A549 (cell line): Measurements from ENCODE around the gene CDH7. TPM values are rescaled to one million over a fixed set of nuclear protein-coding genes. Genes with fewer than 3 reads are reported as not detected.

Experiments used
- ATAC-seq, 2 experiments: fragments of 200-7000 bp in 1 of 2; fragments of >200 bp in 1 of 2; cut with Nextera tagmentation in 1 of 2; cut with Tn5 transposase in 1 of 2; 3 replicates each; pipeline versions ENCODE4 v1.8.0 to v1.9.1; 2018 to 2020; ENCODE audit warnings: mild to moderate bottlenecking in 1 of 2, moderate library complexity in 1 of 2
- CTCF ChIA-PET: fragments of 300-600 bp; sonication (Branson Sonifier 250); formaldehyde crosslinking; extraction: SDS; loops from one replicate; lab custom pipeline; 2021; ENCODE audit warnings: antibody characterized with exemption, inconsistent platforms; lab: Yijun Ruan, JAX
- POLR2A ChIA-PET: fragments of 350-600 bp; formaldehyde crosslinking; extraction: SDS; loops from one replicate; lab custom pipeline; 2021; ENCODE audit warnings: antibody characterized with exemption, inconsistent platforms; lab: Yijun Ruan, JAX
- DNase-seq, 2 experiments: peaks; one replicate each; pipeline versions ENCODE4 v3.0.0 to v3.0.0-alpha.2; 2011 to 2016; ENCODE audit warnings: low read depth in 1 of 2, low spot score in 1 of 2
- FAIRE-seq: peaks from 2 replicates; lab custom pipeline; 2011; peaks lifted over from hg19 to GRCh38; lab: Jason Lieb, UNC
- H3K27ac ChIP-seq, 2 experiments: fragments of >200 bp; sonication (Bioruptor Twin); formaldehyde crosslinking; 3 replicates each; pipeline ENCODE4 v1.5.1; 2016 to 2017
- H3K4me1 ChIP-seq: fragments of >200 bp; sonication (Bioruptor Twin); formaldehyde crosslinking; 3 replicates; pipeline ENCODE4 v1.6.1; 2016
- H3K4me2 ChIP-seq: fragments of >200 bp; sonication (Bioruptor Twin); formaldehyde crosslinking; 3 replicates; pipeline ENCODE4 v1.6.1; 2016
- H3K4me3 ChIP-seq: fragments of >200 bp; sonication (Bioruptor Twin); formaldehyde crosslinking; 3 replicates; pipeline ENCODE4 v1.5.1; 2016
- H3K9me3 ChIP-seq: fragments of >200 bp; sonication (Bioruptor Twin); formaldehyde crosslinking; 3 replicates; pipeline ENCODE4 v1.6.1; 2016
- CBX8 ChIP-seq: fragments of 200-600 bp; sonication (generic); IDR thresholded peaks from 2 replicates; pipeline ENCODE4 v1.6.1; 2016
- FOSB ChIP-seq: fragments of 250-450 bp; sonication (Bioruptor Pico); IDR thresholded peaks from 2 replicates; pipeline ENCODE4 v1.5.0; 2020; ENCODE audit warnings: mild to moderate bottlenecking, moderate library complexity
- FOSL2 ChIP-seq, 2 experiments: fragments of 450-650 bp in 1 of 2; fragments of >200 bp in 1 of 2; sonication (Bioruptor Twin) in 1 of 2; formaldehyde crosslinking; IDR thresholded peaks; 2 replicates each; pipeline versions ENCODE4 v1.5.0 to v1.6.1; 2016 to 2020; ENCODE audit warnings: mild to moderate bottlenecking in 1 of 2, moderate library complexity in 1 of 2
- GATA3 ChIP-seq: IDR thresholded peaks from 2 replicates; pipeline ENCODE4 v1.6.1; 2012; ENCODE audit warnings: borderline replicate concordance
- HOXB5 ChIP-seq: fragments of 250-450 bp; sonication (Bioruptor Pico); IDR thresholded peaks from 2 replicates; pipeline ENCODE4 v1.5.0; 2020; ENCODE audit warnings: mild to moderate bottlenecking, moderate library complexity
- JUN ChIP-seq, 2 experiments: fragments of >200 bp; sonication (Bioruptor Twin); formaldehyde crosslinking; IDR thresholded peaks; 2 replicates in 1 of 2; 3 replicates in 1 of 2; pipeline ENCODE4 v1.6.1; 2016 to 2017
- JUNB ChIP-seq: fragments of >200 bp; sonication (Bioruptor Twin); formaldehyde crosslinking; IDR thresholded peaks from 2 replicates; pipeline ENCODE4 v1.6.1; 2016
- KDM5A ChIP-seq: fragments of 200-600 bp; sonication (generic); IDR thresholded peaks from 2 replicates; pipeline ENCODE4 v1.6.1; 2016; ENCODE audit warnings: antibody characterized with exemption, mild to moderate bottlenecking
- MAZ ChIP-seq: fragments of 150-350 bp; IDR thresholded peaks from 2 replicates; pipeline ENCODE4 v1.6.1; 2014; ENCODE audit warnings: antibody characterized with exemption, low read depth, low read length, borderline replicate concordance
- POLR2AphosphoS2 ChIP-seq: conservative IDR thresholded peaks from 2 replicates; pipeline ENCODE4 v1.6.1; 2012; ENCODE audit warnings: low read length, improper control_type of control experiment, inconsistent platforms
- RAD21 ChIP-seq, 2 experiments: fragments of >200 bp in 1 of 2; sonication (Bioruptor Twin) in 1 of 2; formaldehyde crosslinking in 1 of 2; IDR thresholded peaks in 1 of 2; conservative IDR thresholded peaks in 1 of 2; 2 replicates in 1 of 2; 3 replicates in 1 of 2; pipeline ENCODE4 v1.6.1; 2012 to 2018; ENCODE audit warnings: inconsistent platforms in 1 of 2
- TFCP2L1 ChIP-seq: fragments of 250-450 bp; sonication (Bioruptor Pico); IDR thresholded peaks from 2 replicates; pipeline ENCODE4 v1.5.0; 2021; ENCODE audit warnings: mild to moderate bottlenecking
- ZC3H11A ChIP-seq: fragments of 450-650 bp; IDR thresholded peaks from 2 replicates; pipeline ENCODE4 v1.6.1; 2014; ENCODE audit warnings: antibody characterized with exemption, mild to moderate bottlenecking
- ZFP36 ChIP-seq: fragments of 450-650 bp; IDR thresholded peaks from 2 replicates; pipeline ENCODE4 v1.6.1; 2014; ENCODE audit warnings: borderline replicate concordance; ENCODE audit not compliant: partially characterized antibody
- WGBS: methylation state at CpG from one replicate; pipeline ENCODE4 v1.1.6; 2017; ENCODE audit errors: missing lambda C conversion rate; 5-methylcytosine and 5-hydroxymethylcytosine counted together
- polyA minus RNA-seq: library from RNA; depleted of rRNA, polyadenylated mRNA; stranded (reverse); fragments of >200 nt; gene quantifications from 2 replicates; pipeline ENCODE4 v1.2.3, GENCODE V29; 2011; rRNA and poly(A)+ RNA removed
- polyA plus RNA-seq, 4 experiments: library from polyadenylated mRNA; depleted of rRNA in 3 of 4; stranded (reverse); fragments of >200 nt; fragmentation: RNase III in 1 of 4; extraction: RNeasy Plus Mini Kit Qiagen cat#74134 plus additional on column Dnase treatment in 1 of 4; gene quantifications; 2 replicates in 3 of 4; 3 replicates in 1 of 4; pipeline ENCODE4 v1.2.3, GENCODE V29; 2011 to 2017
- TF ChIP-seq, protein P1 (sequence below): fragments of >200 bp; sonication (Bioruptor Twin); formaldehyde crosslinking; IDR thresholded peaks from 3 replicates; pipeline ENCODE4 v1.6.1; 2016
- TF ChIP-seq, protein P2 (sequence below): IDR thresholded peaks from 2 replicates; pipeline ENCODE4 v1.6.1; 2012
- TF ChIP-seq, protein P3 (sequence below): fragments of >200 bp; sonication (Bioruptor Twin); formaldehyde crosslinking; IDR thresholded peaks from 3 replicates; pipeline ENCODE4 v1.5.1; 2016
- TF ChIP-seq, protein P4 (sequence below): fragments of >200 bp; sonication (Bioruptor Twin); formaldehyde crosslinking; IDR thresholded peaks from 2 replicates; pipeline ENCODE4 v1.6.1; 2016

The CDH7 gene, protein sequence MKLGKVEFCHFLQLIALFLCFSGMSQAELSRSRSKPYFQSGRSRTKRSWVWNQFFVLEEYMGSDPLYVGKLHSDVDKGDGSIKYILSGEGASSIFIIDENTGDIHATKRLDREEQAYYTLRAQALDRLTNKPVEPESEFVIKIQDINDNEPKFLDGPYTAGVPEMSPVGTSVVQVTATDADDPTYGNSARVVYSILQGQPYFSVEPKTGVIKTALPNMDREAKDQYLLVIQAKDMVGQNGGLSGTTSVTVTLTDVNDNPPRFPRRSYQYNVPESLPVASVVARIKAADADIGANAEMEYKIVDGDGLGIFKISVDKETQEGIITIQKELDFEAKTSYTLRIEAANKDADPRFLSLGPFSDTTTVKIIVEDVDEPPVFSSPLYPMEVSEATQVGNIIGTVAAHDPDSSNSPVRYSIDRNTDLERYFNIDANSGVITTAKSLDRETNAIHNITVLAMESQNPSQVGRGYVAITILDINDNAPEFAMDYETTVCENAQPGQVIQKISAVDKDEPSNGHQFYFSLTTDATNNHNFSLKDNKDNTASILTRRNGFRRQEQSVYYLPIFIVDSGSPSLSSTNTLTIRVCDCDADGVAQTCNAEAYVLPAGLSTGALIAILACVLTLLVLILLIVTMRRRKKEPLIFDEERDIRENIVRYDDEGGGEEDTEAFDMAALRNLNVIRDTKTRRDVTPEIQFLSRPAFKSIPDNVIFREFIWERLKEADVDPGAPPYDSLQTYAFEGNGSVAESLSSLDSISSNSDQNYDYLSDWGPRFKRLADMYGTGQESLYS
- polyA plus RNA-seq (2011; rRNA removed) (0.05 and 0.08 TPM in 2 replicates), polyA plus RNA-seq (2017; fragmentation: RNase III; extraction: RNeasy Plus Mini Kit Qiagen cat#74134 plus additional on column Dnase treatment) (under 0.01 to 0.01 TPM (median 0.01 TPM) in 3 replicates), polyA minus RNA-seq (not detected in 2 replicates)
- polyA plus RNA-seq (2012; cell fraction: cytosol; rRNA removed): under 0.01 and 0.01 TPM in 2 replicates
- polyA plus RNA-seq (2012; cell fraction: nucleus; rRNA removed): not detected in 2 replicates

DNA sequence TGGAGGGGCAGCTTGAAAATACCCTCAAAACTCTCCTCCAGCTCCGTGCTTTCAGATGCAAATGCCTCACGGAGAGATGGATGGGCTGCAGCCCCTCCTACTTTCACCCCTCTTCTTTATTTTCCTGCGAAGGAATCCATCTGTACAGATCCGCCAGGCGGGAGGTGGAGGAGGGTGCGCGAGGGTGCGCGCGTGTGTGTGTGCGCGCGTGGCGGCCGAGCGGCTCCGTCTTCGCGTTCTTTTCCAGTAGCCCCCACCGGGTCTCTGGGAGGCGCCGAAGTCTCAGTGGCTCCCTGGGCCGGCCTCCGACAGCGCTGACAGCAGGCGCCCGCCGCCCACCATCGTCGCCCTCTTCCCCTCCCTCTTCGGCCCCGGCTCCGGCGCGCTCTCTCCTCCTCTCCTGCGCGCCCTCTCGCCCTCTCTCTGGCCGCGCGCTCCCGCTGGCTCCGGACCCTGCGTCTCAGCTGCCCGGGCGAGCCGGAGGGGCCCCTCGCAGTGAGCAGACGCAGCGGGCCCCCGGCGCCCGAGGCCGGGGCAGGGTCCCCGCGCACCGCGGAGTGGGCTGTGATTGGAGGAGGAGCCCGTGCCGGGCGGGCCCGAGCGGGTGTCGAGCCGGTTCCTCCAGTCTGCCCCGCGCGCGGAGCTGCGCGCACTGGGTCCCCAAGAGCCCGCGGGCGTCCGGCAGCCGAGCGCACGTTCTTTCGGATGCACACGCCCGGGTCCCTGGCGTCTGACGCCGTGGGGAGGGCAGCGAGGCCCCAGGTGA is at the start of gene CDH7:
Gene CDH7 (plus strand): TSS at position 624 of the 766 bp plus-strand sequence. CDS start 11,831 bp downstream, outside the sequence.
- H3K27ac ChIP-seq: no peak within 1 kb of the TSS
- peak within 1 kb of the TSS; percentile 67 for H3K4me2 ChIP-seq
- no peaks in the 10 kb centered on the region for H3K4me1 ChIP-seq
- 54% methylated on average over 39 of the region's 85 CpGs for WGBS
- peak within 1 kb of the TSS; percentile 38 for H3K4me3 ChIP-seq
- ATAC-seq (peak; percentile 39 to 68; a peak in 4 of 6 replicates), DNase-seq (no peak), FAIRE-seq (no peak)
- TF ChIP-seq, protein P1, sequence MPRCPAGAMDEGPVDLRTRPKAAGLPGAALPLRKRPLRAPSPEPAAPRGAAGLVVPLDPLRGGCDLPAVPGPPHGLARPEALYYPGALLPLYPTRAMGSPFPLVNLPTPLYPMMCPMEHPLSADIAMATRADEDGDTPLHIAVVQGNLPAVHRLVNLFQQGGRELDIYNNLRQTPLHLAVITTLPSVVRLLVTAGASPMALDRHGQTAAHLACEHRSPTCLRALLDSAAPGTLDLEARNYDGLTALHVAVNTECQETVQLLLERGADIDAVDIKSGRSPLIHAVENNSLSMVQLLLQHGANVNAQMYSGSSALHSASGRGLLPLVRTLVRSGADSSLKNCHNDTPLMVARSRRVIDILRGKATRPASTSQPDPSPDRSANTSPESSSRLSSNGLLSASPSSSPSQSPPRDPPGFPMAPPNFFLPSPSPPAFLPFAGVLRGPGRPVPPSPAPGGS: no peak
- TF ChIP-seq GATA3 (no peak), ZC3H11A (no peak), KDM5A (no peak), TFCP2L1 (CRISPR knock-in tag) (no peak), FOSB (no peak), JUN (IDR thresholded peaks at IDR 0.05) (no peak), CBX8 (no peak), FOSL2 (IDR thresholded peaks at IDR 0.05) (no peak), FOSL2 (CRISPR knock-in tag; IDR thresholded peaks at IDR 0.05) (no peak), MAZ (no peak), ZFP36 (no peak)
- TF ChIP-seq, protein P2, sequence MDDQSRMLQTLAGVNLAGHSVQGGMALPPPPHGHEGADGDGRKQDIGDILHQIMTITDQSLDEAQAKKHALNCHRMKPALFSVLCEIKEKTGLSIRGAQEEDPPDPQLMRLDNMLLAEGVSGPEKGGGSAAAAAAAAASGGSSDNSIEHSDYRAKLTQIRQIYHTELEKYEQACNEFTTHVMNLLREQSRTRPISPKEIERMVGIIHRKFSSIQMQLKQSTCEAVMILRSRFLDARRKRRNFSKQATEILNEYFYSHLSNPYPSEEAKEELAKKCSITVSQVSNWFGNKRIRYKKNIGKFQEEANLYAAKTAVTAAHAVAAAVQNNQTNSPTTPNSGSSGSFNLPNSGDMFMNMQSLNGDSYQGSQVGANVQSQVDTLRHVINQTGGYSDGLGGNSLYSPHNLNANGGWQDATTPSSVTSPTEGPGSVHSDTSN: no peak
- TF ChIP-seq, protein P3, sequence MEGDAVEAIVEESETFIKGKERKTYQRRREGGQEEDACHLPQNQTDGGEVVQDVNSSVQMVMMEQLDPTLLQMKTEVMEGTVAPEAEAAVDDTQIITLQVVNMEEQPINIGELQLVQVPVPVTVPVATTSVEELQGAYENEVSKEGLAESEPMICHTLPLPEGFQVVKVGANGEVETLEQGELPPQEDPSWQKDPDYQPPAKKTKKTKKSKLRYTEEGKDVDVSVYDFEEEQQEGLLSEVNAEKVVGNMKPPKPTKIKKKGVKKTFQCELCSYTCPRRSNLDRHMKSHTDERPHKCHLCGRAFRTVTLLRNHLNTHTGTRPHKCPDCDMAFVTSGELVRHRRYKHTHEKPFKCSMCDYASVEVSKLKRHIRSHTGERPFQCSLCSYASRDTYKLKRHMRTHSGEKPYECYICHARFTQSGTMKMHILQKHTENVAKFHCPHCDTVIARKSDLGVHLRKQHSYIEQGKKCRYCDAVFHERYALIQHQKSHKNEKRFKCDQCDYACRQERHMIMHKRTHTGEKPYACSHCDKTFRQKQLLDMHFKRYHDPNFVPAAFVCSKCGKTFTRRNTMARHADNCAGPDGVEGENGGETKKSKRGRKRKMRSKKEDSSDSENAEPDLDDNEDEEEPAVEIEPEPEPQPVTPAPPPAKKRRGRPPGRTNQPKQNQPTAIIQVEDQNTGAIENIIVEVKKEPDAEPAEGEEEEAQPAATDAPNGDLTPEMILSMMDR: no peak
- POLR2A ChIA-PET: no interaction called here
- no peaks in the 10 kb centered on the region for H3K9me3 ChIP-seq
- CTCF ChIA-PET: interaction anchor here (0.8 kb wide), 1 partner anchor 18 kb away, joined by 4 read pairs; no protein-coding TSS in a partner anchor

DNA sequence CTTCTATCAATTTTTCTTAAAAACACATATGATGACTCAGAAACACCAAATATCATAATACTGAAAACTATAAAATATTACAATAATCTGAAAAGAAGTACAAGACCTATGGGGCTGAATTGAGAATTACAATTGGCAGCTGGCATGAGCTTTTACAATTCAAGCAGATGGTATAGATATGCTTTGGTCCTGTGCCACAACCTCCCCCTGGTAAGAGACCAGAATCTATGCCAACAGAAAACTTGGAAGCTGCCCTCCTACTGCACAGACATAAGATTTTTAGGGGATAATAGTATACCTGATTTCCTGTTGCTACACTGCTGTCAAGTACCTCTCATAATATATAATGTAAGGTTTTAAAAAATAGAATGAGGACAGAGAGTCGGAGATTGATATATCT is 46.8 kb upstream of the CDH7 start:
- WGBS: 0% methylated on average over 1 of the region's 1 CpG
- no peak for FAIRE-seq

More for the DNA sequence above, 46.8 kb upstream of the CDH7 start:
- no peak overlapping the region for H3K27ac ChIP-seq
- CTCF ChIA-PET: no interaction called here
- POLR2A ChIA-PET: no interaction called here
- no peak overlapping the region for H3K4me2 ChIP-seq
- no peaks in the 10 kb centered on the region for H3K4me1 ChIP-seq
- DNase-seq (no peak), ATAC-seq (no peak)
- H3K4me3 ChIP-seq: no peak overlapping the region
- H3K9me3 ChIP-seq: no peaks in the 10 kb centered on the region
- TF ChIP-seq JUNB: no peak
- no peak for TF ChIP-seq CBX8
- no peak for TF ChIP-seq MAZ
- TF ChIP-seq POLR2AphosphoS2: no peak
- TF ChIP-seq FOSL2 (IDR thresholded peaks at IDR 0.05): no peak
- TF ChIP-seq FOSL2 (CRISPR knock-in tag; IDR thresholded peaks at IDR 0.05): no peak
- TF ChIP-seq ZFP36: no peak
- TF ChIP-seq, protein P4, sequence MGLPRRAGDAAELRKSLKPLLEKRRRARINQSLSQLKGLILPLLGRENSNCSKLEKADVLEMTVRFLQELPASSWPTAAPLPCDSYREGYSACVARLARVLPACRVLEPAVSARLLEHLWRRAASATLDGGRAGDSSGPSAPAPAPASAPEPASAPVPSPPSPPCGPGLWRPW: no peak
- TF ChIP-seq RAD21 (conservative IDR thresholded peaks at IDR 0.05 in 1 of 2, IDR thresholded peaks at IDR 0.05 in 1 of 2): no peak
- TF ChIP-seq KDM5A: no peak
- TF ChIP-seq HOXB5 (CRISPR knock-in tag): no peak
- TF ChIP-seq, all 56 proteins: peak for 0
